GM12878 (cell line): Measurements from ENCODE around the gene TTLL12. TPM values are rescaled to one million over a fixed set of nuclear protein-coding genes. Genes with fewer than 3 reads are reported as not detected.

Experiments used
- ATAC-seq: fragments of 200-7000 bp; cut with Tn5 transposase; 3 replicates; pipeline ENCODE4 v1.9.1; 2020; ENCODE audit warnings: mild to moderate bottlenecking, moderate library complexity
- BruUV-seq: library from RNA; stranded (reverse); fragments of 400-500 nt; replicated peaks from 2 replicates; lab custom pipeline; 2021; lab: Mats Ljungman, UMichigan
- CTCF ChIA-PET: fragments of 300-600 bp; sonication (Branson Sonifier 250); formaldehyde crosslinking; extraction: SDS; loops from one replicate; lab custom pipeline; 2021; ENCODE audit warnings: inconsistent platforms; lab: Yijun Ruan, JAX
- POLR2A ChIA-PET: fragments of 350-600 bp; formaldehyde crosslinking; extraction: SDS; loops from one replicate; lab custom pipeline; 2021; ENCODE audit warnings: inconsistent platforms; lab: Charles Lee
- RAD21 ChIA-PET: fragments of 300-600 bp; sonication (Branson Sonifier 250); formaldehyde crosslinking; loops from one replicate; lab custom pipeline; 2023; ENCODE audit warnings: antibody characterized with exemption; ENCODE audit not compliant: unreplicated experiment; lab: Charles Lee
- SMC1A ChIA-PET: fragments of 300-600 bp; sonication (Branson Sonifier 250); formaldehyde crosslinking; loops from one replicate; lab custom pipeline; 2023; ENCODE audit not compliant: unreplicated experiment, uncharacterized antibody; lab: Charles Lee
- DNase-seq: peaks from one replicate; pipeline ENCODE4 v3.0.0-alpha.2; 2011; ENCODE audit warnings: low read depth, low spot score
- FAIRE-seq: peaks from 3 replicates; lab custom pipeline; 2011; peaks lifted over from hg19 to GRCh38; lab: Jason Lieb, UNC
- H2AFZ ChIP-seq: 2 replicates; pipeline ENCODE4 v1.6.0; 2011; ENCODE audit warnings: low read depth, low read length, control low read depth; ENCODE audit not compliant: control insufficient read depth
- H3K27ac ChIP-seq: 2 replicates; pipeline ENCODE4 v1.5.1; 2011; ENCODE audit warnings: control low read depth; ENCODE audit not compliant: control insufficient read depth, insufficient read depth
- H3K27me3 ChIP-seq, 2 experiments: replicated peaks in 1 of 2; 2 replicates each; pipeline versions ENCODE4 v1.6.0 to v1.6.1; 2011; ENCODE audit warnings: low read length in 1 of 2; ENCODE audit not compliant: control insufficient read depth in 2 of 2, insufficient read depth in 2 of 2
- H3K36me3 ChIP-seq, 2 experiments: 2 replicates each; pipeline ENCODE4 v1.5.1; 2011; ENCODE audit warnings: low read length in 1 of 2; ENCODE audit not compliant: control insufficient read depth in 2 of 2, insufficient read depth in 2 of 2
- H3K4me1 ChIP-seq: 2 replicates; pipeline ENCODE4 v1.6.1; 2011; ENCODE audit warnings: mild to moderate bottlenecking, low read length, moderate library complexity, mixed read lengths; ENCODE audit not compliant: control insufficient read depth, insufficient read depth
- H3K4me2 ChIP-seq: 2 replicates; pipeline ENCODE4 v1.6.0; 2011; ENCODE audit warnings: control low read depth; ENCODE audit not compliant: control insufficient read depth, insufficient read depth
- H3K4me3 ChIP-seq: fragments of 200-600 bp; sonication (generic); 2 replicates; pipeline ENCODE4 v1.5.1; 2016
- H3K79me2 ChIP-seq: 2 replicates; pipeline ENCODE4 v1.6.0; 2011; ENCODE audit warnings: low read length; ENCODE audit not compliant: control insufficient read depth, insufficient read depth
- H3K9ac ChIP-seq: 2 replicates; pipeline ENCODE4 v1.8.0; 2011; ENCODE audit warnings: low read length, control low read depth, mixed read lengths; ENCODE audit not compliant: control insufficient read depth, insufficient read depth
- H3K9me3 ChIP-seq: replicated peaks from 3 replicates; pipeline ENCODE4 v1.5.1; 2011; ENCODE audit warnings: mild to moderate bottlenecking, low read length; ENCODE audit not compliant: control insufficient read depth, insufficient read depth
- H4K20me1 ChIP-seq: 2 replicates; pipeline ENCODE4 v1.6.0; 2011; ENCODE audit not compliant: control insufficient read depth, insufficient read depth
- BHLHE40 ChIP-seq, 2 experiments: fragments of 450-650 bp in 1 of 2; IDR thresholded peaks; 2 replicates each; pipeline ENCODE4 v1.6.1; 2011 to 2017; ENCODE audit warnings: low read depth in 2 of 2, borderline replicate concordance in 1 of 2, improper control_type of control experiment in 1 of 2, low read length in 1 of 2, mild to moderate bottlenecking in 1 of 2
- ESRRA ChIP-seq: IDR thresholded peaks from 2 replicates; pipeline ENCODE4 v1.6.1; 2012; ENCODE audit warnings: mild to moderate bottlenecking, low read length, improper control_type of control experiment
- RAD51 ChIP-seq: fragments of 450-650 bp; IDR thresholded peaks from 2 replicates; pipeline ENCODE4 v1.6.1; 2016; ENCODE audit warnings: moderate library complexity, mild to moderate bottlenecking, inconsistent platforms
- TBL1XR1 ChIP-seq: IDR thresholded peaks from 2 replicates; pipeline ENCODE4 v1.6.1; 2012; ENCODE audit warnings: low read depth, low read length, improper control_type of control experiment
- ZNF687 ChIP-seq: fragments of 450-650 bp; IDR thresholded peaks from 2 replicates; pipeline ENCODE4 v1.6.1; 2017; ENCODE audit warnings: mild to moderate bottlenecking, moderate library complexity
- whole genome bisulfite sequencing: methylation state at CpG from one replicate; pipeline ENCODE4 v1.1.6; 2016; ENCODE audit warnings: low lambda C conversion rate; ENCODE audit not compliant: insufficient replicate concordance, insufficient coverage; ENCODE audit errors: missing lambda C conversion rate; 5-methylcytosine and 5-hydroxymethylcytosine counted together
- in situ Hi-C: fragments of 300-500 bp; cut with MboI; formaldehyde crosslinking; loops from 9 replicates; pipeline ENCODE4 v1.14.3; 2018; ENCODE audit warnings: mixed read lengths
- intact Hi-C: fragments of 100-400 bp; cut with micrococcal nuclease; formaldehyde crosslinking; loops from one replicate; pipeline ENCODE4 v1.14.2; 2022; ENCODE audit not compliant: unreplicated experiment
- polyA plus RNA-seq, 11 experiments: library from polyadenylated mRNA; depleted of rRNA in 4 of 11; unstranded in 6 of 11; stranded (reverse) in 5 of 11; fragments of >200 nt; fragmentation: Nextera tagmentation in 4 of 11; fragmentation: Illumina TruSeq in 1 of 11; extraction: Ambion mirVana in 4 of 11; extraction: Trizol in 1 of 11; gene quantifications; 1 replicate in 1 of 11; 2 replicates in 10 of 11; pipeline versions ENCODE4 v1.2.1 to v1.2.3, GENCODE V29; 2011 to 2016; ENCODE audit warnings: inconsistent platforms in 2 of 11, missing spikeins in 2 of 11, low read depth in 1 of 11
- total RNA-seq, 4 experiments: library from RNA; depleted of rRNA in 3 of 4; stranded (reverse); fragments of >200 nt in 3 of 4; fragmentation: Illumina TruSeq in 1 of 4; extraction: Trizol in 1 of 4; gene quantifications; 2 replicates each; pipeline versions ENCODE4 v1.2.1 to v1.2.3, GENCODE V29; 2013 to 2021

The TTLL12 gene
- total and polyA plus RNA-seq, 10 of the 15 experiments (the other 5 are each of a cell fraction or from before 2014, with no cell fraction given) = 1.00 to 89.8 (median 38.5) TPM

GRCh38 chr22:43153899-43154298, 33.0 kb downstream of the TTLL12 start:
- FAIRE-seq = no peak
- no peak for DNase-seq
- Histone ChIP-seq H3K4me2 (no peak overlapping the region), H3K79me2 (no peaks in the 10 kb centered on the region; the same call in 1 of the 2 replicates), H3K4me3 (no peak overlapping the region), H3K9ac (no peak overlapping the region), H3K36me3 (no peaks in the 10 kb centered on the region), H2AFZ (no peak overlapping the region), H4K20me1 (no peaks in the 10 kb centered on the region), H3K27me3 (no peaks in the 10 kb centered on the region; a peak in 1 of 4 replicates), H3K9me3 (no peaks in the 10 kb centered on the region), H3K27ac (no peak overlapping the region), H3K4me1 (peaks cover 8% of the 10 kb centered on the region)
- RAD21 ChIA-PET = no interaction called here
- CTCF ChIA-PET = no interaction called here
- in situ Hi-C loops = no loop called here
- no peak for TF ChIP-seq ZNF687
- TF ChIP-seq TBL1XR1 = no peak
- no peak for TF ChIP-seq ESRRA
- no peak for TF ChIP-seq RAD51
- no peak for TF ChIP-seq BHLHE40 (IDR thresholded peaks at IDR 0.05; ENCODE audit: borderline replicate concordance in 1 of 2, low read depth in 2 of 2, low read length in 1 of 2)
- intact Hi-C loops = no loop called here
- ATAC-seq = no peak
- TSS peak; percentile 42 for BruUV-seq
- WGBS = 19% methylated on average over 9 of the region's 9 CpGs
- SMC1A ChIA-PET = no interaction called here
- POLR2A ChIA-PET = no interaction called here
